Limb (tissue), 2 donors: ENCODE results near the gene ZNF143.

Experiments used
- DNase-seq, 2 donors: peaks; one replicate each; pipeline ENCODE4 v3.0.0-alpha.2; 2016; ENCODE audit errors: extremely low spot score in 2 of 2

The ZNF143 gene

DNA sequence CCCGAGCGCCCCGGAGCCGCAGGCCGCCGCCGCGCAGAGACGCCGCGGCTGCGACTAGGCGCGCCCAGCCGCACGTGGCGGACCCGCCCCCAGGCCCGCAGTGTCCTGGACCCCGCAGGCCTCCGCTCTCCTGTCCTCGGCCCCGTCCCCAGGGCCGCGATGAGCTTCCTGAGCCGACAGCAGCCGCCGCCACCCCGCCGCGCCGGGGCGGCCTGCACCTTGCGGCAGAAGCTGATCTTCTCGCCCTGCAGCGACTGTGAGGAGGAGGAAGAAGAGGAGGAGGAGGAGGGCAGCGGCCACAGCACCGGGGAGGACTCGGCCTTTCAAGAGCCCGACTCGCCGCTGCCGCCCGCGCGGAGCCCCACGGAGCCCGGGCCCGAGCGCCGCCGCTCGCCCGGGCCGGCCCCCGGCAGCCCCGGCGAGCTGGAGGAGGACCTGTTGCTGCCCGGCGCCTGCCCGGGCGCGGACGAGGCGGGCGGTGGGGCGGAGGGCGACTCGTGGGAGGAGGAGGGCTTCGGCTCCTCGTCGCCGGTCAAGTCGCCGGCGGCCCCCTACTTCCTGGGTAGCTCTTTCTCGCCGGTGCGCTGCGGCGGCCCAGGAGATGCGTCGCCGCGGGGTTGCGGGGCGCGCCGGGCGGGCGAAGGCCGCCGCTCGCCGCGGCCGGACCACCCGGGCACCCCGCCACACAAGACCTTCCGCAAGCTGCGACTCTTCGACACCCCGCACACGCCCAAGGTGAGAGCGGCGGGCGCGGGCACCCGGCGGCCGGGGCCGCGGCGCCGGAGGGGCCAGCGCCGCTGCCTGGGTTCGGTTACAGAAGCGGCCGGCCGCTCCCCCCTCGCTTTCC is 113.2 kb downstream of the ZNF143 start:
- peak in 1 of 2 donors; percentile 71 for DNase-seq

DNA sequence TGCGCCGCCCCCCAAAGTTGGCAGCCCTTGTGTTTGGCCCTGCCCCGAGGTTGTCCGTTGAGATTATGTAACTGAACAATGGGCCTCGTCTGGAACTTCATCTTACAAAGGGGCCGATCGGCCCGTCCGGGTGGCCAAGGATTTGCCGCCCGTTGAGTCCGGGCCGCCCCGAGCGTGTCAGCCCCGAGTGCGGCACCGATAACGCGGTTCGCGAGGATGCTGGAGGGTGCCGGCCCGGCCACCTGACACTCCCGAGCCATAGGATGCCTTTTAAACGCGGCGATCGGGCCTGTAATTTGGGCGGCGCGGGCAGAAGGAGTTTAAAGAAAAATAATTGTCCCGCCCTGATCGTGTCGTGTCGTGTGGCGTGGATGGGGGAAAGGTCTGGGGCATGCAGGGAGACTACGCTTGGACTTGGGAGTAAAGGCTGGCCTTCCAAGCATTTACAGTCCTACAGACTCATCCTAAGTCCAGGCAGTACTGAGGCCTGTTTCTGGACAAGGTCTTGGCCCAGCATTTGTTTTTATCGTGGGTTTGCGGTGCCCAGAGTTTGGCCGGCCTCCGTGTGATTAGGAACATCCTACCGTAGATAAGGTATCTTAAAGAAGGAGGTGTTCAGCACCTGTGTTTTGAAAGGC is 113.9 kb downstream of the ZNF143 start:
- DNase-seq: peak in 1 of 2 donors; percentile 64

DNA sequence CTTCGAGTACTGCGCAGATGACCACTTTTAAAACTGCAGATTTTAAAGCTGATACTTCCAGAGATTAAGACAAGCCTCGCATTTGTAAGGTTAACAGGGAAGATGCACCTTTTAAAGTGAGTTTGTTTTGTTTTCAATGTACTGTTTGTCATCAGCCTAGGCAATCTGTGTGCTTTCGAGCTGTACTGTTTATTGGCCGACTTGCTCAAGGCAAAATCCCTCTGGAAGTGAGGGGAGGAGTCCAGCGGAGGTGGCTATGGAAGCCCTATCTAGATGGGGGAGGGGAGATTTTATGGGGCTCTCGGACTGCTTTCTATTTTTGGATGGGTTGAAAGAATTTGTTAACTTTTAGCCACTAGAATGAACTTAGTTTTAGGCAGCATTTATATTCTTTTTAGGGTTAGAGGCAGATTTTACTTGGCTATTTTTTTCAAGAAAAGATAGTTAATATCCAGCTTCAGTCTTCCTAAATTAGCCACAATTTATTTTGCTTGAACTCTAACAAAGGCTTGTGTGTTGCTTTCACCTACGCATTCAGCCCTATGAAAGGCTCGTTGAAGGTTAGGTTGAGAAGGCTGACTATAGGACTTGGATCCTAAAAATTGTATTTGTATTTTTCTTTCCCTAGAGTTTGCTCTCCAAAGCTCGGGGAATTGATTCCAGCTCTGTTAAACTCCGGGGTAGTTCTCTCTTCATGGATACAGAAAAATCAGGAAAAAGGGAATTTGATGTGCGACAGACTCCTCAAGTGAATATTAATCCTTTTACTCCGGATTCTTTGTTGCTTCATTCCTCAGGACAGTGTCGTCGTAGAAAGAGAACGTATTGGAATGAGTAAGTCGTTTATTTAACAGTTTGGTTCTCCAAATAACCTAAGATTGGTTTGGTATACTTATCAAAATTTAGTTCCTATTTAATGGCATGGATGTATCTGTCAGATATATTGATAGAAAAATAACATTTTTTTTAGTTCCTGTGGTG is 114.7 kb downstream of the ZNF143 start:
- DNase-seq: peak; percentile 56 to 74

DNA sequence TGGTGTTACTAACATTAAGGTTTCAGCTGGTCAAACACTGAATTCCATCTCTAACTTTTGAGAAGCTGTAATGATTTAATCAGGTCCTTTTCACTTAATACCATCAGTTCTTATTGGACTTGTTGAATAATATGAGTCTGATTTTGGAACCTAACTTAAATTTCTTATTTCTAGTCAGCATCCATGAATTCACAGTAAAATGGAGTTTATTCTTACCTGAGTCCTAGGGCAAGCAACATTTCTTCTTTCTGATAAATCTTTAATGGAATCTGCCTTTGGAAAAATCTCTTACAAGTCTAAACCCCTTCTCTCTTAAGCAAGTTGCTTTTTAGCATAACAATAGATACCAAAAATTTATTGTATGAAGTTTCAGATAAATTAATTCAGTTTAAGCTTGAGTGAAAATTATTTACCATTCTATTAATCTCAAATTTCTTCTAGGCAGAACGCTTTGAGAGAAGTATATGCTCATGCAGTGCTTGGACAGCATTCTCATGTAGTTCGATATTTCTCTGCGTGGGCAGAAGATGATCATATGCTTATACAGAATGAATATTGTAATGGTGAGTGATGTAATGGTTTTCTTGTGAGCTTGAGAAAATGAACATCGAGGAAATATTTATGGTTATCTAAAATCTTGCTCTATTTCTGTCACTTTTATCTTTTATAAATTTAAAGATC is 116.0 kb downstream of the ZNF143 start:
- no peak for DNase-seq

DNA sequence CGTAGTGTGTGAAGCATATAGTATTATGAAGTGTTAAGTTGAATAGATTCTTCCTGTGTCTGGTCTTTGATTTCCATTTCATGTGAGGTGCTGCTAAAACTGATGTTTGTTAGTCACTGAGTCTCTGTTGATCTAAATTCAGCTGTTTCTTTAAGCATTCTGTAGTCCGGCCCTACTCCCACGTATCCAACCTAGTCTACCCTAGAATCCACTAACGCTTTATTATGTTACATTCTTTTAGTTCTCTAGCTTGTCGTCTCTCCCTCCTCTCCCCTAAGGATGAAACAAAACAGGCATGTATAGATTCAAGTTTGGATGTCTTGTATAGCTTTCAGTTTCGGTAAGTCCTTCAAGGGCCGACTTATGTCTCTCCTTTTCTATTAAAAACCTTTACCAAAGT is 116.7 kb downstream of the ZNF143 start:
- no peak for DNase-seq
